GM19035 (cell line): ENCODE measurements around the gene DDOST.

Source experiments
- ATAC-seq: cut with Tn5 transposase; IDR thresholded peaks from one replicate; pipeline ENCODE4 v1.9.1; 2021; ENCODE audit not compliant: unreplicated experiment

Gene DDOST

GRCh38 chr1:20663365-20663764, 2.2 kb upstream of the DDOST start:
- no peak for ATAC-seq

- no peak for ATAC-seq
Measured at GRCh38 chr1:20662110-20662475, 924 bp upstream of the DDOST start.

GRCh38 chr1:20660847-20661206, 342 bp downstream of the DDOST start:
- peak; percentile 16 for ATAC-seq

- ATAC-seq, result no peak
Measured at GRCh38 chr1:20660363-20660762, 806 bp downstream of the DDOST start.

GRCh38 chr1:20658166-20658915, 2.8 kb downstream of the DDOST start:
- ATAC-seq, result no peak

GRCh38 chr1:20657024-20657423, 4.1 kb downstream of the DDOST start:
- ATAC-seq, result no peak

- ATAC-seq, result no peak
Measured at GRCh38 chr1:20654104-20654690, 7.0 kb downstream of the DDOST start.

- no peak for ATAC-seq
Measured at GRCh38 chr1:20652300-20652699, 8.9 kb downstream of the DDOST start.

- no peak for ATAC-seq
Measured at GRCh38 chr1:20648946-20649345, 12.2 kb downstream of the DDOST start.

- no peak for ATAC-seq
Measured at GRCh38 chr1:20648438-20648837, 12.7 kb downstream of the DDOST start.

GRCh38 chr1:20645414-20645813, 15.8 kb downstream of the DDOST start:
- no peak for ATAC-seq

- ATAC-seq, result no peak
Measured at GRCh38 chr1:20644416-20644815, 16.8 kb downstream of the DDOST start.

- no peak for ATAC-seq
Measured at GRCh38 chr1:20643080-20643479, 18.1 kb downstream of the DDOST start.

- ATAC-seq, result no peak
Measured at GRCh38 chr1:20641975-20642374, 19.2 kb downstream of the DDOST start.

GRCh38 chr1:20640183-20640597, 21.0 kb downstream of the DDOST start:
- ATAC-seq, result no peak

- no peak for ATAC-seq
Measured at GRCh38 chr1:20636785-20637347, 24.3 kb downstream of the DDOST start.

- ATAC-seq, result no peak
Measured at GRCh38 chr1:20634594-20635084, 26.5 kb downstream of the DDOST start.

- no peak for ATAC-seq
Measured at GRCh38 chr1:20634065-20634593, 27.0 kb downstream of the DDOST start.

GRCh38 chr1:20633190-20634064, 27.7 kb downstream of the DDOST start, which contains the start of gene PINK1:
Gene PINK1 (plus strand): TSS chr1:20633458. CDS start chr1:20633549, 91 bp downstream.
- ATAC-seq, result peak; percentile 64

GRCh38 chr1:20632386-20632785, 28.8 kb downstream of the DDOST start:
- no peak for ATAC-seq

- no peak for ATAC-seq
Measured at GRCh38 chr1:20630729-20631128, 30.4 kb downstream of the DDOST start.
